GM18951 (cell line): ENCODE measurements around the gene LRRTM4.

ENCODE experiments used
- POLR2A ChIP-seq: IDR thresholded peaks from 4 replicates; pipeline ENCODE4 v1.6.1; 2011; ENCODE audit warnings: mild to moderate bottlenecking; ENCODE audit not compliant: insufficient read length, insufficient read depth; ENCODE audit errors: extremely low read depth
- in situ Hi-C: fragments of 300-500 bp; cut with MboI; formaldehyde crosslinking; loops from one replicate; pipeline ENCODE4 v1.12.0; 2022; ENCODE audit warnings: low sequenced_read_pairs, mixed read lengths, inconsistent platforms; ENCODE audit not compliant: unreplicated experiment

The LRRTM4 gene

GRCh38 chr2:76930056-76930744 is 592.0 kb downstream of the LRRTM4 start:
- in situ Hi-C loops, result no loop called here
- TF ChIP-seq POLR2A, result no peak

DNA sequence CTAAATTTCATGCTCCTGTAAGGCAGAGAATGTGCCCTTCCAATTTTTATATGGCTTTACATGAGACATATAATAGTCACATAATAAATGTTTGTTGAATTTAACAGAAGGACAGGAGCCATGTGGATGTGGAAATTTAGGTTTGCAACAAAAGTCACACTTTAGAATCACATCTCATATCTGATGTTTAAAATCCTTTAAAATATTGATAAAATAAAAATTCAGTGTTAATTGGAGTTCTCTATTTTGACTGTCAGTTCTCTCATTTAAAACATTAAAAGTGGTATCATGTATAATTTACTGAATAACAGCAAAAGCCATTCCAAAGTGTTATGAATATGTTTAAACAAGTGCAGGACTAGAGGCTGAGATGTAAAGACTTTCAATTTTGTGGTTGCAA is 594.1 kb downstream of the LRRTM4 start:
- TF ChIP-seq POLR2A, result no peak
- in situ Hi-C loops, result no loop called here

- in situ Hi-C loops, result no loop called here
- no peak for TF ChIP-seq POLR2A
These were observed 601.2 kb downstream of the LRRTM4 start for GRCh38 chr2:76921006-76921405.

- in situ Hi-C loops, result no loop called here
- TF ChIP-seq POLR2A, result no peak
These were observed 626.7 kb downstream of the LRRTM4 start for GRCh38 chr2:76895469-76895868.

DNA sequence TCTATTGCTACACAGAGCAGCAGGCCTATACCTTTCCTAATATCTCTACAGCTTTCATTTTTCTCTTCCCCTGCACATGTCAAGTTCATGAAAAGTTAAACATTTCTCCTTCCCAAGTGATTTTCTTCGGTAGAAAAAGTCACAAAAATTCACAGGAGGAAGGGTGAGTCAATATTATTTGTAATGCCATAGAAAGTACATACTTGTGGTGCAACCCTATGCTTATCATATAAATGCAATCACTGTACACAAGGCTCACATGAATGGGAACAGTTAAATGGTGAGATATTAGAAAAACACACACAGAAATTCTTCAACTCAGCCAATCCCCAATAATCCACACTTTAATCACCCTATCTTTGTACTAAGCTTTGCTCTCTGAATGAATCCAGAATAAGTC is 651.6 kb downstream of the LRRTM4 start:
- TF ChIP-seq POLR2A, result no peak
- in situ Hi-C loops, result no loop called here

- TF ChIP-seq POLR2A, result no peak
- in situ Hi-C loops, result no loop called here
These were observed 652.2 kb downstream of the LRRTM4 start for GRCh38 chr2:76870011-76870410.

GRCh38 chr2:76867854-76868253 is 654.3 kb downstream of the LRRTM4 start:
- in situ Hi-C loops, result no loop called here
- TF ChIP-seq POLR2A, result no peak

- TF ChIP-seq POLR2A, result no peak
- in situ Hi-C loops, result no loop called here
These were observed 655.7 kb downstream of the LRRTM4 start for GRCh38 chr2:76866464-76866863.

- in situ Hi-C loops, result no loop called here
These were observed 659.3 kb downstream of the LRRTM4 start for GRCh38 chr2:76862901-76863300.

GRCh38 chr2:76861708-76862107 is 660.5 kb downstream of the LRRTM4 start:
- no peak for TF ChIP-seq POLR2A
- in situ Hi-C loops, result no loop called here

More at GRCh38 chr2:76862901-76863300, 659.3 kb downstream of the LRRTM4 start:
- no peak for TF ChIP-seq POLR2A

DNA sequence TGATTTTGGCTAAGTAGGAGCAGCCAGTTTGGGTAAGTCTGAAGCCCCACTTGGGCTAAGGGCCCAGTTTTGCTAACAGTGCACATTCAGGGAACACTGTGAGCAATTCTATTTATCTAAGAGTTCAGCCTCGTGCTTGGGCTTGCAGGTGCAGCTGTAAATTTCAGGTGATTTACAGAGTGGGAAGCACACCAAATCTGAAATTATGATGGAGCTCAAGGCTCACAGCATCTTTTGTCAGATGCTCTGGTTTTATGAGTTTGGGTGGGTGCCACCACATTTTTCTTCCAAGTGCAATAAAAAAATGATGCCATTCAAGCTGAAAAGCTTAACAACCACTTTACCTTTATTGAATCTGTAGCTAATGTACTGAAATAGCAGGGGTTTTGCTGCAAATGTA is 671.2 kb downstream of the LRRTM4 start:
- TF ChIP-seq POLR2A, result no peak

DNA sequence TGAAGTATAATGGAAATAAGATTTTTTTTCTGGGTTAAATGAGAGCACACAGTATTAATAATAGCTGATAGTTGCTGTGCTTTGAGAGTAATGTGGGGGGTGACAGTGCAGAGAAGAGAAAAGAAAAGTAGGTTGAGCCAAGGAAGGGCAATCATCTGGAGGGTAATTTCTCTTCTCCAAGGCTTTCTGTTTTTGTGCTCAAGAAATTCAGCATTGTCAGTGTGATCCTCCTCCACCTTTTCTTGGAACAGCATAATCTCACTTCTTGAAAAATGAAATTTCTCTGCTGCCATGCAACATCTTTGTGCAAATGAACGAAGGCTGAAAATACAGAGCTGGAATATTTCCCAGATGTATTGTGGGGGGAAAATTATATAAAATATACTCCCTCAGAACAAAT is 673.1 kb downstream of the LRRTM4 start:
- in situ Hi-C loops, result no loop called here
- TF ChIP-seq POLR2A, result no peak

More for the DNA sequence above, 671.2 kb downstream of the LRRTM4 start:
- in situ Hi-C loops, result no loop called here

DNA sequence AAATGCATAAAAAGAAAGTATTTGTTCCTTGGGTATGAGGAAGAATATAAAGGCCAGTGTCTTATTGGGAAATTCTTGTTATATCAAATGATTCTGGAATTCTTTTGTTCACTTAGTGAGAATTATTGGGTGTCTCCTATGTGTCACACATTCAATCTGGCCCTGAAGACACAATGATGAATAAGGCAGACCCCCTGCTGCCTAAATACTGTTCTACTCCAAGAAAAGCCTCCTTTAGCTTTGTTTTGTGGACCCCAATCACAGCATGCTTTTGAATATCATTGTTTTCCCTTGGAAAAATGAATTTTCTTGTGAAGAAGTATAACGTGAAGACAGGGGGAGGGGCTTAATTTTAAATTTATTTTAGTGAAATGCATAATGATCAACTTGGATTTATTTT is 682.4 kb downstream of the LRRTM4 start:
- in situ Hi-C loops, result no loop called here
- TF ChIP-seq POLR2A, result no peak

DNA sequence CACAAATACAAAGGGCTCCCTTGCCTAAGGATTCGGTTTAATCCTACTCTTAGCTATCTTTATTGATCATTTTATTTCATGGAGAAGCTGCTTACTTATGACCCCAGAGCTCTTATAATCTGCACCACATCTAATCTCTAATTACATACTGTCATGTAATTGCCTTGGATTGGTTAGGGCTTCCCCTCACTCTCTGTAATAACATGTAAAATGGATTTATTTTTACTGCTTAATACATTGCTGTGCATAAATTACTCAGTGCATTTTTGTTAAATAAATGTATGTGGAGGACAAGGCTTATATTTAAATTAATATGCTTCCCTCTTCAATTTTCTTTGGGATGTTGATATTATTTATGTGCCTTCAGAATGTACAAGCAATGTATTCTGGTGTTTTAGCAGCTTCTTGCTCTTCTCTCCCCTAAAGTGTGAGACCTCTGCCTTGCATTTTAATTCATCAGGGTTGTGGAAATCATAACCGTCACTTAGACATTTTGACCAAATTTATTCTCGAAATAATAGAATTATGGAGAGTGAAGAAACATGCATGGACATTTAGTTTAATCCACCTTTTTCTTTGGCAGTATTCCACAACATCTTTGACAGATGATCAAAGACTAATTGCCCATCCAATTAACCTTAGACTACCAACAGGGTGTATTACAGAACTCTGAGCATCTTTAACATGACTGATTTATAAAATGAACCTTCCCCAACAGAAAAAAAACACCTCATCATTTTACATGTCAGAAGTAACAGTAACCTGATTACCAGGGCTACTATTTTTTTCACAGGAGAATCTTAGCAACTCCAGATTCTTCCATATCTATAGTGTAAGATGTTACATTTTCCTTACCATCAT is 692.6 kb downstream of the LRRTM4 start:
- TF ChIP-seq POLR2A, result no peak
- in situ Hi-C loops, result no loop called here

DNA sequence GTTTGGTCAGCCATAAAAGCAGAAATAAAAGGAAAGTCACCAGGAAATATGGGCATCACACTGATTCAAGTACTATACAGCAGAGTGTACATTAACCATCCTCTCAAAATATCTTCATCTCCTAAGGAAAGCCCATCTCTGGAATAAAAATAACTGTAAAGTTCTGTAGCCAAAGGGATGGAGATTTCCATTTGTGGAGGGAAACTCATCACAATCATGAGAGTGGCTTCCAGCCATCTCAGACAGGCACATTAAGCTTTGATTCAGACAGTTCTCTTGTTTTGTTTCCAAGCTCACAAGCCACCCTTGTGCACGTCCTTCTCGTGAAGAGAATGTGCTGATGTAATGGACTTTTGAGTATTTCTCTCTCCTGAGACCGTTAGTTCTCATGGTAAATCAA is 695.5 kb downstream of the LRRTM4 start:
- in situ Hi-C loops, result no loop called here
- no peak for TF ChIP-seq POLR2A
